Activated CD4-positive, alpha-beta T cell treated with anti-CD3 and anti-CD28 coated beads, Interleukin-2, amount 50 U/mL, for 24 hours (primary cell): Measurements from ENCODE around the gene KLHDC3.

ENCODE experiments used
- DNase-seq, 2 donors: peaks; one replicate each; pipeline ENCODE4 v3.0.0-alpha.2; 2020; ENCODE audit warnings: low read depth in 1 of 2, low spot score in 1 of 2

The KLHDC3 gene

DNA sequence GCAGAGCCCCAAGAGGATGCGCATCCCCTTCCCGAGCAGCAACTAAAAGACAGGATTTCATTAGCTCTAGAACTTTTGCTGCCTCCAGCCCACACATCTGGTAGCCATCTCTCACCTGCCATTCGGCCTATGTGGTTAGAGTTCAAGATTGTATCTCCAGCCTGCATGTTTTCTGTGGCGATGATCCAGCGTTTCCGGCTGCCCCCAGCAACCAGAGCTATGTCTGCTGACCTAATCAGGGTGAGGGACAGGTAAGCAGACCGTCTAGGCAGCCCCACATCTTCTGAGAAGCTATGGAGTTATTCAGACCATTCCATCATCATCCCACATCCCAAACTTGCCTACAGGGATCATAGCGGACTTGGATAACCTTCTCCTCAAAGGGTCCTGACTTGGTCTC, 41.9 kb downstream of the KLHDC3 start:
- no peak for DNase-seq

DNA sequence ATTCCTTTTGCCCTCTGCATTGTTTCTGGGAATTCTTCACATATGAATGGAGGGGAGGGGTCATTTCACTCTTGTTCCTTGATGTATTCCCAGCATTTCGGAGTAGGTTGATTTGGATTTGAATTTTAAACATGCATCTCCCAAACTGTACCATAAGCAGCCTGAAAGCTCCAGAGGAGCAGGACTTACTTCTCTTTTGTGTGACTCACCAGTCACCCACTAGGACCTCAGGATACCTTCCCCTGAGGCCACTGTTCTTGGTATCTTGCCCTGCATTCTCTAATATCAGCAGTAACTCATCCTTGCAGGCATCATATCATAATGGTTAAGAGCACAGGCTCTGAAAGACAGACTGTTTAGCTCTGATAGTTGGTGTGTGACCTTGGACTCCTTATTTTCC, 44.5 kb downstream of the KLHDC3 start:
- DNase-seq, result no peak

DNA sequence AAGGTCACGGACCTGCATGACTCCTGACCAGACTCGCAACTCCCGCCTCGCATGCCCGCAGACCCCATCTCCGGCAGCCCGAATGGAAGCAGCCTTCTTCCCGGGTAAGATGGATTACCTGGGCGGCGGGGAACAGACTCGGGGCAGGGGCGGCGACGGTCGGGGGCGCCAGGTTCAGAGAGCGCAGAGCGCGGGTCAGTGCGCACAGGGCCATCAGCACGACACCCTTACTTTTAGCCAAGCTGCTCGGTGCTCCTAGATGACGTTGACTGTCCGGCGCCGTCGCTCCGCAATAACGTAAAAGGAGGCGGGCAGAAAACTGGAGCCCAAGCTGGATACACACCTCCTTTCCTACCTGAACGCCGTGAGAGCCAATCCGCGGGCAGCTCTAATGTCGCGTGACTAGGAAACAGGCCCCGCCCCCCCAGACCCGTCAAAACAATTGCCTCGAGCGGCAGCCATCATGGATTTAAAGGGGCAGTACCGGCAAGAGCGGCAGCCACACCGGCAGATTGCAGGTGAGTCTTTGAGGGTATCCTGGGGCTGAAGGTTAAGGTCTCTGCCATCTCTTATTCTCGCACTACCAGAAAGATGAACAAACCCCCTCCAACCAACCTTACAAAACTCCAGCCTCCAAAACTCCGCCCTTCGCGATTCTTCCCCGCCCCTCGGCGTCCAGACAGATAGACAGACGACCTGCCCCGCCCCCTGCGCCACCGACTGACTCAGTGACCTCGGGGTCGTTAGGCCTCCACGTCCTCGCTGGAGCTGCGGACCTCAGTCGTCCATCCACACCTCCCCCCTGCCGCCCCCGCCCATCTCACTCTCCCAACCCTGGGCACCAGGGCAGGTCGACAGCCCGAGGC, 45.4 kb downstream of the KLHDC3 start, which contains the start of the genes KLC4 and MRPL2:
TSS of gene KLC4 (plus strand) at position 464 of the 866 bp plus-strand sequence. CDS start 1,705 bp downstream, outside the sequence.
TSS of gene MRPL2 (minus strand) at position 267 of the 866 bp plus-strand sequence. CDS start at position 214, 53 bp downstream.
- peak; percentile 91 to 97 for DNase-seq

DNA sequence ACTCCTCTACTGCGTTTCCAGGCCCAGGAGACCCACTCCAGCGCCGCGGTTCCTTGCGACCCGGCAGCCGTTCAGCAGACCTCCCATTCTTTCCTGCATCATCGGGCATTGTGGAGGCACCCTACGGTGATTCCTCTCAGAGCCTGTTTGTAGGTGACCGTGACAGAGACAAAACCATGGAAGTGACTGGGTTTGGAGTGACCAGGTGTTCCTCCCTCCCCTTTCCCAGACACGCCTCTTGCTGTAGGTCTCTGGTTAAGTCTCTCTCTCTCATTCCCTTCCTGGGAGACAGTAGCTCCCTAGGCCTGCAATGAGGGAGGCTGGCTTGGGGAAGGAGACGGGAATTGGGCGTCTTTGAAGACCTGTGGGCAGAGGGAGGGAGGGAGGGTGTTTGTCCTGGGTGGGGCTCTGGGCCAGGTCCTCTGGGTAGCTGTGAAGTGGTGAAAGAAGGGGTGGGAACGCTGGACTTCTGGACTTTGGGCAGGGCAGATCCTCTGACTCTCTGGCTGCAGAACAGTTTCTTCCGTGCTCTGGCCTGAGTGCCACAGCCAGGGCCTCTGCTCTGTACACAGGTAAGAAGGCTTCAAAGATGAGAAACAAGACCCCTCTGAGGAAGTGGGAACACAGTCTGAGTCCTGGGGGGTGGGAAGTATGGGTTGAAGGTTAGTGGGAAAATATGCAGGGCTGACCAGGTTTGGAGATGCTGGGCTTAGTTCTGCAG, 46.1 kb downstream of the KLHDC3 start:
- DNase-seq, result no peak

GRCh38 chr6:43060755-43061633, 46.9 kb downstream of the KLHDC3 start:
- no peak for DNase-seq

DNA sequence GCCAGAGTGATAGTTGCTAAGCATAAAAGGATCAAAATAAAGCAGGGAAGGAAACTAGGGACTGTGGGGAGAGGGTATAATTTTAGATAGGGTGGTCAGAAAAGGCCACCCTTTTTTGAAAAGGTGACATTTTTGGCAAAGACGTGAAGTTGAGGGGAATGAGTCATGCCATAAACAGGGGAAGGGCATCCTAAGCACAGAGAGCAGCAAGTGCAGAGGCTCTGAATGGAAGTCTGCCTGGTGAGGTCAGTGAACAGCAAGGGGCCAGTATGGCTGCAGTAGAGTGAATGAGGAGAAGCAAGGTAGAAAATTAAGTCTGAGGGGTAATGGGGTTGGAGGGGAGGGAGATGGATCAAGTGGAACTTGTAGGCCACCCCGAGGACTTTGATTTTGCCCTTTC, 47.8 kb downstream of the KLHDC3 start:
- no peak for DNase-seq

GRCh38 chr6:43062818-43063217, 48.8 kb downstream of the KLHDC3 start:
- no peak for DNase-seq

DNA sequence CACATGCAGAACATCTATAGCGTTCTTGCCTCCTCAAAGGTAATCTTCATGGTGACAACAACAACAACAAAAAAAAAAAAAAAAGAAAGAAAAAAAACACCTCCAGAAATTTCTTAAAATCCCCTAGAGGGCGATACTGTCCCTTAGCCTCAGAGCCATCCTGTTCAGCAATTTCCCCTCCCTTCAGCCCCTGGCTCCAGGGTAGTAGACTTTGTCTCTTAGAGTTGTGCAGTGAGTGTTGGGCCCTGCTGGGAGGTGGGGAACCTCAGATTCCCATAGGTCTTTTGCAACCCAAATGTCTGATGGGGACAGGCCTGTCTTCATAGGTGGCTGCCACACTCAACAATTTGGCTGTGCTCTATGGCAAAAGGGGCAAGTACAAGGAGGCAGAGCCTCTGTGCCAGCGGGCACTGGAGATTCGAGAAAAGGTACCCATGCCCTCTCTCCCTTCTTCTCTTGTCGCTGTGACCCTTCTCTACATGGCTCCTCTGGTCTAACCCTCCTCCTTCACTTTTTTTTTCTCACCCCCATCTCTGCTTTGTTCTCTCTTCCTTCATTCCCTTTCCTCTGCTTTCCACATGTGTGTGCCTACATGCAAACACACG, 56.1 kb downstream of the KLHDC3 start:
- DNase-seq, result no peak
